Duodenal mucosa (tissue), 2 donors: ENCODE data around the gene TGM6.

Experiments used
- H3K27ac ChIP-seq: one replicate; pipeline ENCODE4 v1.7.0; 2013; ENCODE audit warnings: low read depth, low read length
- H3K27me3 ChIP-seq, 2 donors: one replicate each; pipeline ENCODE4 v1.7.0; 2013; ENCODE audit warnings: low read length in 2 of 2, control low read depth in 1 of 2; ENCODE audit not compliant: insufficient read depth in 2 of 2, control insufficient read depth in 1 of 2
- H3K36me3 ChIP-seq, 2 donors: one replicate each; pipeline ENCODE4 v1.7.0; 2013; ENCODE audit warnings: low read length in 2 of 2, control low read depth in 1 of 2; ENCODE audit not compliant: insufficient read depth in 2 of 2, control insufficient read depth in 1 of 2
- H3K4me1 ChIP-seq, 2 donors: one replicate each; pipeline ENCODE4 v1.7.0; 2013; ENCODE audit warnings: low read length in 2 of 2, control low read depth in 1 of 2; ENCODE audit not compliant: insufficient read depth in 2 of 2, control insufficient read depth in 1 of 2
- H3K4me3 ChIP-seq, 2 donors: one replicate each; pipeline ENCODE4 v1.7.0; 2013; ENCODE audit warnings: low read length in 2 of 2, low read depth in 1 of 2
- H3K9ac ChIP-seq, 2 donors: one replicate each; pipeline ENCODE4 v1.7.0; 2013; ENCODE audit warnings: low read length in 2 of 2, low read depth in 1 of 2
- H3K9me3 ChIP-seq, 2 donors: one replicate each; pipeline ENCODE4 v1.7.0; 2013; ENCODE audit warnings: low read length in 2 of 2, control low read depth in 1 of 2; ENCODE audit not compliant: control insufficient read depth in 1 of 2

Gene TGM6

DNA sequence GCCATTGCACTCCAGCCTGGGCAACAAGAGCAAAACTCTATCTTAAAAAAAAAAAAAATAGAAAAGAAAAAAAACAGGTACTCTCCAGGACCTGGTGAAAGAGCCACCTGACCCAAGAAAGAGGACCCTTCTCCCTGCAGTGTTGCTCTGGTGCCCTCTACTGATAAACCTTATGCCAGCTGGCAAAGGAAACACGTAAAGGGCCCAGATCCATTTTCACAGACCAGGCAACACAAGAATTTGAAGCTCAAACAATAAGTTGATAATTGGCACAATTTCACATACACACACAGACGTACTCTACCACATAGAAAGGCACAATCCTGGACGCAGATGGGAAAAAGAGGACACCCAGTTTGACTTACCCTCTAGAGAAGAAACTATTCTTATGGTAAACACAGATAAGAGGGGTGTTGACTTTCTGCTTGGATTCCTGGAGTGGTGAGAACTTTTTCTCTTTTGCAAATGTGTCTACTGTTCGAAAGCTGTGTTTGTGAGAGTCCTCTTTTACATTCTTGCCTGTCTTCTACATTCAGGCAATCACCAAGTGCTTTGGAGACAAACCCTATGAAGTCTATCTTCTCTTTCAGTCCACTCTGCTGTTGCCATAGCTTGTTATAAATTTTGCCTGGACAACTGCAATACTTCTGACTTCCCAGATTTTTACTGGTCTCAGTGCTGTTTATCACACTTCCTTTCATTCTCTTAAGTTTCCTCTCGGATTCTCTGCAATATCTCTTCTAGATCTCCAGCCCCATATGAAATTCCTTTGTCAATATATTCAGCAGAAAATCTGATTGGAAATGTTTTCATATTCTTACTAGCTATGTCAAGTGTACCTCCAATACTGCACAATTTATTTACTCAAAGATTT is 96.3 kb downstream of the TGM6 start:
- H3K36me3 ChIP-seq = peaks cover 3 to 5% of the 10 kb centered on the region in 2 donors
- no peak overlapping the region for H3K9ac ChIP-seq
- H3K4me3 ChIP-seq = no peak overlapping the region
- no peaks in the 10 kb centered on the region for H3K4me1 ChIP-seq
- H3K27me3 ChIP-seq = no peaks in the 10 kb centered on the region
- peaks cover 0 to 5% of the 10 kb centered on the region in 2 donors for H3K9me3 ChIP-seq
- H3K27ac ChIP-seq = no peak overlapping the region

DNA sequence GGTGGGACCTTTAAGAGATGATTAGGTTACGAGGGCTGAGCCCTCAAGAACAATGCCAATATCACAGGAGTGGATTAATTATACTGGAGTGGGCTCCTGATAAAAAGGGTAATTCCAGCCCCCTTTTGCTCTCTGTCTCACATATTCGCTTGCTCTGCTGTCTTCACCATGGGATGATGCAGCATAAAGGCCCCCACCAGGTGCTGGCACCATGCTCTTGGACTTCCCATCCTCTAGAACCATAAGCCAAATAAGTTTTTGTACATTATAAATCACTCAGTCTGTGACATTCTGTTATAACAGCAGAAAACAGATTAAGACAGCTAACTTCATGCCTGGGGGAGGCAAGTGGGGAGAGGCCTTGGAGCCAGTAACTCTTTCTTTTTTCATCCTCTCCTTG is 99.7 kb downstream of the TGM6 start:
- Histone ChIP-seq H3K36me3 (peaks cover 25 to 33% of the 10 kb centered on the region in 2 donors), H3K4me1 (no peaks in the 10 kb centered on the region), H3K4me3 (no peak overlapping the region), H3K9me3 (peaks cover 0 to 5% of the 10 kb centered on the region in 2 donors), H3K9ac (no peak overlapping the region), H3K27me3 (no peaks in the 10 kb centered on the region), H3K27ac (no peak overlapping the region)
